HepG2 (cell line): Measurements from ENCODE around the gene UBE2M. TPM values are rescaled to one million over a fixed set of nuclear protein-coding genes. Genes with fewer than 3 reads are reported as not detected.
A peak's percentile ranks its signal among the peaks of the same experiment; 100 is the strongest.

Experiments used
- ATF7-NPFF ChIP-seq: sonication (generic); formaldehyde crosslinking; IDR thresholded peaks from 2 replicates; pipeline ENCODE4 v1.8.1; 2023; ENCODE audit warnings: mild to moderate bottlenecking, low read depth, missing genetic modification reagents, moderate library complexity
- CC2D1A ChIP-seq: sonication (generic); formaldehyde crosslinking; IDR thresholded peaks from 2 replicates; pipeline ENCODE4 v1.8.1; 2023; ENCODE audit warnings: mild to moderate bottlenecking, missing genetic modification reagents
- CCDC6 ChIP-seq: sonication (generic); formaldehyde crosslinking; IDR thresholded peaks from 2 replicates; pipeline ENCODE4 v1.8.1; 2022; ENCODE audit warnings: mild to moderate bottlenecking, missing genetic modification reagents, moderate library complexity
- KLF6 ChIP-seq: IDR thresholded peaks from 2 replicates; pipeline ENCODE4 v1.8.0; 2016; ENCODE audit warnings: missing biosample characterization, missing genetic modification reagents
- NCOA1 ChIP-seq: sonication (generic); formaldehyde crosslinking; IDR thresholded peaks from 2 replicates; pipeline ENCODE4 v1.9.0; 2021; ENCODE audit warnings: missing genetic modification reagents
- NR2F1 ChIP-seq, 2 experiments: fragments of 450-650 bp in 1 of 2; formaldehyde crosslinking in 1 of 2; IDR thresholded peaks; 2 replicates each; pipeline versions ENCODE4 v1.5.0 to v1.6.1; 2016 to 2020; ENCODE audit warnings: mild to moderate bottlenecking in 1 of 2, missing compliant biosample characterization in 1 of 2, missing genetic modification reagents in 1 of 2, moderate library complexity in 1 of 2
- RAD21 ChIP-seq: fragments of 450-650 bp; formaldehyde crosslinking; IDR thresholded peaks from 2 replicates; pipeline ENCODE4 v1.5.0; 2020; ENCODE audit warnings: mild to moderate bottlenecking
- RARA ChIP-seq: IDR thresholded peaks from 2 replicates; pipeline ENCODE4 v1.6.1; 2016; ENCODE audit warnings: missing genetic modification reagents, missing compliant biosample characterization
- TMF1 ChIP-seq: sonication (generic); formaldehyde crosslinking; IDR thresholded peaks from 2 replicates; pipeline ENCODE4 v1.8.1; 2022; ENCODE audit warnings: low read depth, missing genetic modification reagents
- ZNF510 ChIP-seq: sonication (generic); formaldehyde crosslinking; IDR thresholded peaks from 2 replicates; pipeline ENCODE4 v1.4.0; 2020; ENCODE audit warnings: low read depth, mild to moderate bottlenecking, missing genetic modification reagents
- ZNF572 ChIP-seq: sonication (generic); formaldehyde crosslinking; IDR thresholded peaks from 2 replicates; pipeline ENCODE4 v1.5.1; 2020; ENCODE audit warnings: mild to moderate bottlenecking, missing genetic modification reagents
- ZNF703 ChIP-seq: sonication (generic); formaldehyde crosslinking; IDR thresholded peaks from 2 replicates; pipeline ENCODE4 v1.5.1; 2020; ENCODE audit warnings: missing genetic modification reagents, mild to moderate bottlenecking, moderate library complexity, borderline replicate concordance
- polyA plus RNA-seq, 8 experiments: library from polyadenylated mRNA; depleted of rRNA in 3 of 8; stranded (reverse) in 7 of 8; unstranded in 1 of 8; fragments of >200 nt; fragmentation: Illumina TruSeq in 4 of 8; extraction: Trizol in 4 of 8; gene quantifications; 2 replicates each; pipeline versions ENCODE4 v1.2.1 to v1.2.3, GENCODE V29; 2011 to 2016; ENCODE audit warnings: low read depth in 4 of 8, missing spikeins in 1 of 8, mixed read lengths in 1 of 8; ENCODE audit not compliant: insufficient read depth in 1 of 8
- total RNA-seq, 5 experiments: library from RNA; depleted of rRNA; stranded (reverse); fragments of >200 nt; fragmentation: Illumina TruSeq; extraction: Trizol; gene quantifications; 2 replicates each; pipeline ENCODE4 v1.2.3, GENCODE V29; 2016; ENCODE audit warnings: low read depth in 1 of 5
- TF ChIP-seq, protein P1 (sequence below): sonication (generic); formaldehyde crosslinking; IDR thresholded peaks from 2 replicates; pipeline ENCODE4 v1.4.0; 2020; ENCODE audit warnings: missing genetic modification reagents, borderline replicate concordance
- TF ChIP-seq, protein P2 (sequence below): sonication (generic); formaldehyde crosslinking; IDR thresholded peaks from 2 replicates; pipeline ENCODE4 v1.4.0; 2020; ENCODE audit warnings: missing genetic modification reagents, borderline replicate concordance
- TF ChIP-seq, protein P3 (sequence below): sonication (generic); formaldehyde crosslinking; IDR thresholded peaks from 2 replicates; pipeline ENCODE4 v1.5.0; 2020; ENCODE audit warnings: missing genetic modification reagents
- TF ChIP-seq, protein P4 (sequence below): sonication (generic); formaldehyde crosslinking; conservative IDR thresholded peaks from 2 replicates; pipeline ENCODE4 v1.4.0; 2020; ENCODE audit warnings: mild to moderate bottlenecking, missing genetic modification reagents, moderate library complexity

Gene UBE2M
- total and polyA plus RNA-seq, 2 of the 13 experiments (the other 11 are each of a cell fraction or from before 2014, with no cell fraction given), result 36.2 to 50.3 TPM

DNA sequence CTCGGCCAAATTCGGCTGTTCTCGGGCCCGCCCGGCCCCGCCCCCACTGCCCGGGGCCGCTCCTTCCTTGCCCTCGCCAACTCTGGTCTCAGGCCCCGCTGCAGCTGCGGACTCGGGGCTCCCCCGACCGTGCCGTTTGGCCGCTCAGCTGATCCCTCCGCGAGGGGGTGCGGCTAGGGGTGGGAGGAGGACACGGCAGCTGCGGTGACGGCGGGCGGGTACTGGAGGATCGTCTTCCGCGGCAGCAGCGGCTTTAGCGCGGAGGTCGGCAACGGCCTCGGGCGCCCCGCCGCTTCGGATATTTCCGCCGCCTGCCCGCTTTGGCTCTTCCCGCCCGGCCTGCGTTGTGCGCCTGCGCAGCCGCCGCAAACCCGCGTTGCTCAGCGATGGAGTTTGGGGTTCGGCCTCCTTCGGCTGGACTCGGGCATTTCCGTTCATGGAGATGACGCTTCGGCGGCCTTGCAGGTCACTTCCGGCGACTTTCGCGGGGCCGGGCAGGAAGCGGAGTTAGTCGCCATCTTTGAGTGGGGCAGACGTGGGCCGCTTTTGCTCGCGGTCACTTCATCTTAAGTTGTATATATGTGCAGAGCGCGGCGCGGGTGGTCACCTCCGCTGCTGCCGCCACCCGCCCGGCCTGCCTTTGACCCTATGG is 338 bp upstream of the UBE2M start (continued):
- TF ChIP-seq, protein P1, sequence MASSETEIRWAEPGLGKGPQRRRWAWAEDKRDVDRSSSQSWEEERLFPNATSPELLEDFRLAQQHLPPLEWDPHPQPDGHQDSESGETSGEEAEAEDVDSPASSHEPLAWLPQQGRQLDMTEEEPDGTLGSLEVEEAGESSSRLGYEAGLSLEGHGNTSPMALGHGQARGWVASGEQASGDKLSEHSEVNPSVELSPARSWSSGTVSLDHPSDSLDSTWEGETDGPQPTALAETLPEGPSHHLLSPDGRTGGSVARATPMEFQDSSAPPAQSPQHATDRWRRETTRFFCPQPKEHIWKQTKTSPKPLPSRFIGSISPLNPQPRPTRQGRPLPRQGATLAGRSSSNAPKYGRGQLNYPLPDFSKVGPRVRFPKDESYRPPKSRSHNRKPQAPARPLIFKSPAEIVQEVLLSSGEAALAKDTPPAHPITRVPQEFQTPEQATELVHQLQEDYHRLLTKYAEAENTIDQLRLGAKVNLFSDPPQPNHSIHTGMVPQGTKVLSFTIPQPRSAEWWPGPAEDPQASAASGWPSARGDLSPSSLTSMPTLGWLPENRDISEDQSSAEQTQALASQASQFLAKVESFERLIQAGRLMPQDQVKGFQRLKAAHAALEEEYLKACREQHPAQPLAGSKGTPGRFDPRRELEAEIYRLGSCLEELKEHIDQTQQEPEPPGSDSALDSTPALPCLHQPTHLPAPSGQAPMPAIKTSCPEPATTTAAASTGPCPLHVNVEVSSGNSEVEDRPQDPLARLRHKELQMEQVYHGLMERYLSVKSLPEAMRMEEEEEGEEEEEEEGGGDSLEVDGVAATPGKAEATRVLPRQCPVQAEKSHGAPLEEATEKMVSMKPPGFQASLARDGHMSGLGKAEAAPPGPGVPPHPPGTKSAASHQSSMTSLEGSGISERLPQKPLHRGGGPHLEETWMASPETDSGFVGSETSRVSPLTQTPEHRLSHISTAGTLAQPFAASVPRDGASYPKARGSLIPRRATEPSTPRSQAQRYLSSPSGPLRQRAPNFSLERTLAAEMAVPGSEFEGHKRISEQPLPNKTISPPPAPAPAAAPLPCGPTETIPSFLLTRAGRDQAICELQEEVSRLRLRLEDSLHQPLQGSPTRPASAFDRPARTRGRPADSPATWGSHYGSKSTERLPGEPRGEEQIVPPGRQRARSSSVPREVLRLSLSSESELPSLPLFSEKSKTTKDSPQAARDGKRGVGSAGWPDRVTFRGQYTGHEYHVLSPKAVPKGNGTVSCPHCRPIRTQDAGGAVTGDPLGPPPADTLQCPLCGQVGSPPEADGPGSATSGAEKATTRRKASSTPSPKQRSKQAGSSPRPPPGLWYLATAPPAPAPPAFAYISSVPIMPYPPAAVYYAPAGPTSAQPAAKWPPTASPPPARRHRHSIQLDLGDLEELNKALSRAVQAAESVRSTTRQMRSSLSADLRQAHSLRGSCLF (CRISPR knock-in tag), result peak; percentile 67; the same call in 1 of the 2 replicates
- no peak for TF ChIP-seq NR2F1 (CRISPR knock-in tag; IDR thresholded peaks at IDR 0.05)
- TF ChIP-seq ZNF703 (CRISPR knock-in tag), result no peak
- TF ChIP-seq RAD21 (CRISPR knock-in tag), result peak; percentile 52
- TF ChIP-seq CCDC6 (CRISPR knock-in tag), result peak; percentile 31; the same call in 1 of the 2 replicates
- 0 out of 2 replicates have a peak, but pooled peaks have one; percentile 4 for TF ChIP-seq RARA
- TF ChIP-seq TMF1 (CRISPR knock-in tag), result 0 out of 2 replicates have a peak, but pooled peaks have one; percentile 30
- TF ChIP-seq KLF6 (CRISPR knock-in tag), result peak; percentile 19; the same call in 1 of the 2 replicates
- TF ChIP-seq, protein P2, sequence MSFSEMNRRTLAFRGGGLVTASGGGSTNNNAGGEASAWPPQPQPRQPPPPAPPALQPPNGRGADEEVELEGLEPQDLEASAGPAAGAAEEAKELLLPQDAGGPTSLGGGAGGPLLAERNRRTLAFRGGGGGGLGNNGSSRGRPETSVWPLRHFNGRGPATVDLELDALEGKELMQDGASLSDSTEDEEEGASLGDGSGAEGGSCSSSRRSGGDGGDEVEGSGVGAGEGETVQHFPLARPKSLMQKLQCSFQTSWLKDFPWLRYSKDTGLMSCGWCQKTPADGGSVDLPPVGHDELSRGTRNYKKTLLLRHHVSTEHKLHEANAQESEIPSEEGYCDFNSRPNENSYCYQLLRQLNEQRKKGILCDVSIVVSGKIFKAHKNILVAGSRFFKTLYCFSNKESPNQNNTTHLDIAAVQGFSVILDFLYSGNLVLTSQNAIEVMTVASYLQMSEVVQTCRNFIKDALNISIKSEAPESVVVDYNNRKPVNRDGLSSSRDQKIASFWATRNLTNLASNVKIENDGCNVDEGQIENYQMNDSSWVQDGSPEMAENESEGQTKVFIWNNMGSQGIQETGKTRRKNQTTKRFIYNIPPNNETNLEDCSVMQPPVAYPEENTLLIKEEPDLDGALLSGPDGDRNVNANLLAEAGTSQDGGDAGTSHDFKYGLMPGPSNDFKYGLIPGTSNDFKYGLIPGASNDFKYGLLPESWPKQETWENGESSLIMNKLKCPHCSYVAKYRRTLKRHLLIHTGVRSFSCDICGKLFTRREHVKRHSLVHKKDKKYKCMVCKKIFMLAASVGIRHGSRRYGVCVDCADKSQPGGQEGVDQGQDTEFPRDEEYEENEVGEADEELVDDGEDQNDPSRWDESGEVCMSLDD (CRISPR knock-in tag), result 0 out of 2 replicates have a peak, but pooled peaks have one; percentile 19
- no peak for TF ChIP-seq ZNF572 (CRISPR knock-in tag)
- TF ChIP-seq, protein P3, sequence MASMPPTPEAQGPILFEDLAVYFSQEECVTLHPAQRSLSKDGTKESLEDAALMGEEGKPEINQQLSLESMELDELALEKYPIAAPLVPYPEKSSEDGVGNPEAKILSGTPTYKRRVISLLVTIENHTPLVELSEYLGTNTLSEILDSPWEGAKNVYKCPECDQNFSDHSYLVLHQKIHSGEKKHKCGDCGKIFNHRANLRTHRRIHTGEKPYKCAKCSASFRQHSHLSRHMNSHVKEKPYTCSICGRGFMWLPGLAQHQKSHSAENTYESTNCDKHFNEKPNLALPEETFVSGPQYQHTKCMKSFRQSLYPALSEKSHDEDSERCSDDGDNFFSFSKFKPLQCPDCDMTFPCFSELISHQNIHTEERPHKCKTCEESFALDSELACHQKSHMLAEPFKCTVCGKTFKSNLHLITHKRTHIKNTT (CRISPR knock-in tag), result peak; percentile 63; the same call in 1 of the 2 replicates
- TF ChIP-seq ATF7-NPFF (CRISPR knock-in tag), result peak; percentile 62; the same call in 1 of the 2 replicates
- no peak for TF ChIP-seq CC2D1A (CRISPR knock-in tag)
- no peak; the same call in 1 of the 2 replicates for TF ChIP-seq ZNF510 (CRISPR knock-in tag)
- no peak for TF ChIP-seq NCOA1
- TF ChIP-seq, protein P4, sequence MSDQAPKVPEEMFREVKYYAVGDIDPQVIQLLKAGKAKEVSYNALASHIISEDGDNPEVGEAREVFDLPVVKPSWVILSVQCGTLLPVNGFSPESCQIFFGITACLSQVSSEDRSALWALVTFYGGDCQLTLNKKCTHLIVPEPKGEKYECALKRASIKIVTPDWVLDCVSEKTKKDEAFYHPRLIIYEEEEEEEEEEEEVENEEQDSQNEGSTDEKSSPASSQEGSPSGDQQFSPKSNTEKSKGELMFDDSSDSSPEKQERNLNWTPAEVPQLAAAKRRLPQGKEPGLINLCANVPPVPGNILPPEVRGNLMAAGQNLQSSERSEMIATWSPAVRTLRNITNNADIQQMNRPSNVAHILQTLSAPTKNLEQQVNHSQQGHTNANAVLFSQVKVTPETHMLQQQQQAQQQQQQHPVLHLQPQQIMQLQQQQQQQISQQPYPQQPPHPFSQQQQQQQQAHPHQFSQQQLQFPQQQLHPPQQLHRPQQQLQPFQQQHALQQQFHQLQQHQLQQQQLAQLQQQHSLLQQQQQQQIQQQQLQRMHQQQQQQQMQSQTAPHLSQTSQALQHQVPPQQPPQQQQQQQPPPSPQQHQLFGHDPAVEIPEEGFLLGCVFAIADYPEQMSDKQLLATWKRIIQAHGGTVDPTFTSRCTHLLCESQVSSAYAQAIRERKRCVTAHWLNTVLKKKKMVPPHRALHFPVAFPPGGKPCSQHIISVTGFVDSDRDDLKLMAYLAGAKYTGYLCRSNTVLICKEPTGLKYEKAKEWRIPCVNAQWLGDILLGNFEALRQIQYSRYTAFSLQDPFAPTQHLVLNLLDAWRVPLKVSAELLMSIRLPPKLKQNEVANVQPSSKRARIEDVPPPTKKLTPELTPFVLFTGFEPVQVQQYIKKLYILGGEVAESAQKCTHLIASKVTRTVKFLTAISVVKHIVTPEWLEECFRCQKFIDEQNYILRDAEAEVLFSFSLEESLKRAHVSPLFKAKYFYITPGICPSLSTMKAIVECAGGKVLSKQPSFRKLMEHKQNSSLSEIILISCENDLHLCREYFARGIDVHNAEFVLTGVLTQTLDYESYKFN (CRISPR knock-in tag), result no peak
